ENCODE measurements around the gene AATF.

The AATF gene

GRCh38 chr17:37024181-37024637 is 75.5 kb downstream of the AATF start:
- Histone ChIP-seq H3K27ac (ENCODE audit: low read length) (no peak overlapping the region), H3K36me3 (replicated peaks; ENCODE audit: insufficient read depth, low read length) (no peaks in the 10 kb centered on the region; the same call in 1 of the 2 replicates)
- no peak for DNase-seq

DNA sequence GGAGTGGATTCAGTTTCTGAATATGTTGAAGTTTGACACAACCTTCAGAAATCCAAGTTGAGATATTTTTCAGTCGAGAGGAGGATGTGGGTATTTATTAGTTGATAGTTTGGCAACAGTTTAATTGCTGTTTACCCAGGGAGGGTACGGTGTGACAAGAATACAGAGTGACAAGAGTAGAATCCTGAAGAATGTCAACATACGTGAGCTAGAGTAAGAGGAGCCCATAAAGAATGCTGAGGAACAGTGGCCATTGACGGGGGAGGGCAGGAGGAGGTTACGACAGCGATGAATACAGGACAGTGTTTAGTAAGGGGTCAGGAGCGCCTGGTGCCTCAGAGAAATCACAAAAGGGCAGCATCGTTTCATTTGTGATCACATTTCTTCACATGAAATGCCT is 76.5 kb downstream of the AATF start:
- Histone ChIP-seq H4K20me1 (ENCODE audit: insufficient read depth, low read length) (no peaks in the 10 kb centered on the region), H3K4me3 (ENCODE audit: low read length) (no peak overlapping the region), H3K36me3 (replicated peaks; ENCODE audit: insufficient read depth, low read length) (no peaks in the 10 kb centered on the region; the same call in 1 of the 2 replicates), H3K4me2 (ENCODE audit: low read depth, low read length) (no peak overlapping the region), H3F3A (ENCODE audit: insufficient read depth, low read length) (no peaks in the 10 kb centered on the region), H3K27ac (ENCODE audit: low read length) (no peak overlapping the region), H3K79me2 (ENCODE audit: low read length) (no peaks in the 10 kb centered on the region), H3K27me3 (replicated peaks; ENCODE audit: insufficient read depth, low read length) (no peaks in the 10 kb centered on the region), H2AFZ (ENCODE audit: low read length) (no peak overlapping the region), H3K9ac (ENCODE audit: low read length) (no peak overlapping the region), H3K4me1 (ENCODE audit: low read length) (no peaks in the 10 kb centered on the region), H3K9me2 (replicated peaks; ENCODE audit: insufficient read depth, low read length) (no peaks in the 10 kb centered on the region), H3K9me3 (replicated peaks; ENCODE audit: insufficient read depth, low read length) (no peaks in the 10 kb centered on the region)
- no peak for DNase-seq
- TF ChIP-seq EZH2phosphoT487 (IDR thresholded peaks at IDR 0.05; ENCODE audit: low read length) (no peak), EZH2 (optimal IDR thresholded peaks at IDR 0.05; ENCODE audit: low read depth, low read length) (no peak), CTCF (IDR thresholded peaks at IDR 0.05; ENCODE audit: low read length) (no peak)

More at GRCh38 chr17:37024181-37024637, 75.5 kb downstream of the AATF start:
- H3K79me2 ChIP-seq (ENCODE audit: low read length), result no peaks in the 10 kb centered on the region
- H3K9ac ChIP-seq (ENCODE audit: low read length), result no peak overlapping the region
- no peak overlapping the region for H2AFZ ChIP-seq (ENCODE audit: low read length)
- TF ChIP-seq EZH2phosphoT487 (IDR thresholded peaks at IDR 0.05; ENCODE audit: low read length) (no peak), CTCF (IDR thresholded peaks at IDR 0.05; ENCODE audit: low read length) (no peak), EZH2 (optimal IDR thresholded peaks at IDR 0.05; ENCODE audit: low read depth, low read length) (no peak)
- H3K4me1 ChIP-seq (ENCODE audit: low read length), result no peaks in the 10 kb centered on the region
- no peaks in the 10 kb centered on the region for H3K9me2 ChIP-seq (replicated peaks; ENCODE audit: insufficient read depth, low read length)
- H3K4me3 ChIP-seq (ENCODE audit: low read length), result no peak overlapping the region
- H3K9me3 ChIP-seq (replicated peaks; ENCODE audit: insufficient read depth, low read length), result no peaks in the 10 kb centered on the region
- H3K27me3 ChIP-seq (replicated peaks; ENCODE audit: insufficient read depth, low read length), result no peaks in the 10 kb centered on the region
- H4K20me1 ChIP-seq (ENCODE audit: insufficient read depth, low read length), result no peaks in the 10 kb centered on the region
- H3K4me2 ChIP-seq (ENCODE audit: low read depth, low read length), result no peak overlapping the region
- no peaks in the 10 kb centered on the region for H3F3A ChIP-seq (ENCODE audit: insufficient read depth, low read length)

GRCh38 chr17:37025847-37026530 is 77.2 kb downstream of the AATF start:
- TF ChIP-seq EZH2 (optimal IDR thresholded peaks at IDR 0.05; ENCODE audit: low read depth, low read length) (no peak), EZH2phosphoT487 (IDR thresholded peaks at IDR 0.05; ENCODE audit: low read length) (no peak), CTCF (IDR thresholded peaks at IDR 0.05; ENCODE audit: low read length) (no peak)
- H4K20me1 ChIP-seq (ENCODE audit: insufficient read depth, low read length), result no peaks in the 10 kb centered on the region
- no peaks in the 10 kb centered on the region for H3F3A ChIP-seq (ENCODE audit: insufficient read depth, low read length)
- no peak overlapping the region for H2AFZ ChIP-seq (ENCODE audit: low read length)
- H3K36me3 ChIP-seq (replicated peaks; ENCODE audit: insufficient read depth, low read length), result no peaks in the 10 kb centered on the region
- H3K4me2 ChIP-seq (ENCODE audit: low read depth, low read length), result no peak overlapping the region
- no peaks in the 10 kb centered on the region for H3K27me3 ChIP-seq (replicated peaks; ENCODE audit: insufficient read depth, low read length)
- no peak overlapping the region for H3K9ac ChIP-seq (ENCODE audit: low read length)
- H3K9me3 ChIP-seq (replicated peaks; ENCODE audit: insufficient read depth, low read length), result no peaks in the 10 kb centered on the region
- no peak for DNase-seq
- no peak overlapping the region for H3K4me3 ChIP-seq (ENCODE audit: low read length)
- H3K4me1 ChIP-seq (ENCODE audit: low read length), result no peaks in the 10 kb centered on the region
- H3K9me2 ChIP-seq (replicated peaks; ENCODE audit: insufficient read depth, low read length), result no peaks in the 10 kb centered on the region
- H3K79me2 ChIP-seq (ENCODE audit: low read length), result no peaks in the 10 kb centered on the region
- no peak overlapping the region for H3K27ac ChIP-seq (ENCODE audit: low read length)
